NCI-H526 treated with DMSO at 0.1 percent for 48 hours (cell line): ENCODE measurements around the gene MEX3D.
"Not testable (repeated sequence)": the region's sequence is repeated elsewhere in the genome, so short reads cannot be mapped to it uniquely, and the experiment has no call there.

ENCODE experiments used
- DNase-seq: peaks from one replicate; lab custom pipeline; 2025; lab: John Stamatoyannopoulos, UW

MEX3D gene

GRCh38 chr19:1535699-1536098, 32.4 kb downstream of the MEX3D start:
- not testable (repeated sequence) for DNase-seq

GRCh38 chr19:1534972-1535371, 33.2 kb downstream of the MEX3D start:
- DNase-seq = no peak

- no peak for DNase-seq
These were observed 34.5 kb downstream of the MEX3D start for GRCh38 chr19:1533510-1534150.

GRCh38 chr19:1532003-1532402, 36.1 kb downstream of the MEX3D start:
- no peak for DNase-seq

GRCh38 chr19:1531587-1531986, 36.5 kb downstream of the MEX3D start:
- no peak for DNase-seq

GRCh38 chr19:1530856-1531255, 37.3 kb downstream of the MEX3D start:
- DNase-seq = not testable (repeated sequence)

- no peak for DNase-seq
These were observed 38.7 kb downstream of the MEX3D start for GRCh38 chr19:1529430-1529816.

GRCh38 chr19:1528596-1529429, 39.3 kb downstream of the MEX3D start:
- no peak for DNase-seq

- no peak for DNase-seq
These were observed 40.3 kb downstream of the MEX3D start for GRCh38 chr19:1527650-1528309.

- no peak for DNase-seq
These were observed 41.0 kb downstream of the MEX3D start for GRCh38 chr19:1526979-1527649.

GRCh38 chr19:1526066-1526778, 41.9 kb downstream of the MEX3D start:
- no peak for DNase-seq

- DNase-seq = no peak
These were observed 42.8 kb downstream of the MEX3D start for GRCh38 chr19:1525343-1525742.

GRCh38 chr19:1524972-1525325, 43.2 kb downstream of the MEX3D start:
- no peak for DNase-seq

GRCh38 chr19:1524287-1524971, 43.7 kb downstream of the MEX3D start:
- no peak for DNase-seq

- DNase-seq = no peak
These were observed 44.5 kb downstream of the MEX3D start, which contains the start of gene PLK5 for GRCh38 chr19:1523412-1524286. TSS of gene PLK5 (plus strand) at chr19:1524077. CDS start at chr19:1526997, 2,920 bp downstream.

- DNase-seq = no peak
These were observed 45.3 kb downstream of the MEX3D start for GRCh38 chr19:1522838-1523237.

GRCh38 chr19:1522061-1522460, 46.1 kb downstream of the MEX3D start:
- DNase-seq = no peak

- DNase-seq = no peak
These were observed 46.5 kb downstream of the MEX3D start for GRCh38 chr19:1521636-1522035.

GRCh38 chr19:1520203-1520780, 47.8 kb downstream of the MEX3D start:
- no peak for DNase-seq

GRCh38 chr19:1519802-1520201, 48.3 kb downstream of the MEX3D start:
- not testable (repeated sequence) for DNase-seq
